G401.6 (cell line): ENCODE results near the gene HNRNPH3.
"Not testable (repeated sequence)": the region's sequence is repeated elsewhere in the genome, so short reads cannot be mapped to it uniquely, and the experiment has no call there.

Experiments
- FAIRE-seq: peaks from 2 replicates; lab custom pipeline; 2012; peaks lifted over from hg19 to GRCh38; lab: Jason Lieb, UNC

Gene HNRNPH3, protein sequence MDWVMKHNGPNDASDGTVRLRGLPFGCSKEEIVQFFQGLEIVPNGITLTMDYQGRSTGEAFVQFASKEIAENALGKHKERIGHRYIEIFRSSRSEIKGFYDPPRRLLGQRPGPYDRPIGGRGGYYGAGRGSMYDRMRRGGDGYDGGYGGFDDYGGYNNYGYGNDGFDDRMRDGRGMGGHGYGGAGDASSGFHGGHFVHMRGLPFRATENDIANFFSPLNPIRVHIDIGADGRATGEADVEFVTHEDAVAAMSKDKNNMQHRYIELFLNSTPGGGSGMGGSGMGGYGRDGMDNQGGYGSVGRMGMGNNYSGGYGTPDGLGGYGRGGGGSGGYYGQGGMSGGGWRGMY

DNA sequence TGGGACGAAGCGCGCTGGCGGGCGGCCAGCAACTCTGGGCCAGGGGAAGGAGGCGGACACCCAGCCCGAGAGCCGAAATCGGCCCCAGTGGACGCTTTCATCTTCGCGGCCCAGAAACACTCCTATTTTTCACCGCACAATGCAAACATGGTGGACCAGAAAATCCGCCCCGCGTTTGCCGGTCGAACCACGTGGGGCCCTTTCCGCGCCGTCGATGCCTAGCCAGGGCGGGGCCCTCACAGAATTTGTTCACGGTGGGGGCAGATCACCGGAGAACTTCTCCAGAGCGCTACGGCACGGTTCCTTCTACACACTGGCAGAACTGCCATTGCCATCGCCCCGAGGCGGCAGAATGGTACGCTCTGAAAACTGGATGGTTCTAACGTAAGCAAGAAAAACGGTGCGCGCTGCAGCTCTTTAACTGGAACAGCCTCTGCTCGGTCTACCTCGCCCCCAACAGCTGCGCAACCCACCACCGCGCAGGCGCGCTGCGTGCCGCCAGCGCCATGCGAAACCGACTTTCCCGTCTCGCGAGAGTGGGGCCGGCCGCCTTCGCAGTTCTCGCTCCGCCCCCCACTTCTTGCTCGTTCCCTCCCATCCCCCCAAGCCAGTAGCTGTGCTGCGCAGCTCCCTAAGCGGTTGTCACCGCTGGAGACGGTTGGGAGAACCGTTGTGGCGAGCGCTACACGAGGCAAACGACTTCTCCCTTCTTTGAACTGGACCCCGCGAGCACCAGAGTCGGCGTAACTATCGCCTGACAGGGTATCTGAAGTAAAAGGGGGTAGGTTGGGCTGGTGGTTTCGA lies at the start of gene HNRNPH3:
Gene HNRNPH3, plus strand, starts transcription at position 610 of the 804 bp plus-strand sequence. CDS start 5,158 bp downstream, outside the sequence.
- peak; percentile 89 for FAIRE-seq

DNA sequence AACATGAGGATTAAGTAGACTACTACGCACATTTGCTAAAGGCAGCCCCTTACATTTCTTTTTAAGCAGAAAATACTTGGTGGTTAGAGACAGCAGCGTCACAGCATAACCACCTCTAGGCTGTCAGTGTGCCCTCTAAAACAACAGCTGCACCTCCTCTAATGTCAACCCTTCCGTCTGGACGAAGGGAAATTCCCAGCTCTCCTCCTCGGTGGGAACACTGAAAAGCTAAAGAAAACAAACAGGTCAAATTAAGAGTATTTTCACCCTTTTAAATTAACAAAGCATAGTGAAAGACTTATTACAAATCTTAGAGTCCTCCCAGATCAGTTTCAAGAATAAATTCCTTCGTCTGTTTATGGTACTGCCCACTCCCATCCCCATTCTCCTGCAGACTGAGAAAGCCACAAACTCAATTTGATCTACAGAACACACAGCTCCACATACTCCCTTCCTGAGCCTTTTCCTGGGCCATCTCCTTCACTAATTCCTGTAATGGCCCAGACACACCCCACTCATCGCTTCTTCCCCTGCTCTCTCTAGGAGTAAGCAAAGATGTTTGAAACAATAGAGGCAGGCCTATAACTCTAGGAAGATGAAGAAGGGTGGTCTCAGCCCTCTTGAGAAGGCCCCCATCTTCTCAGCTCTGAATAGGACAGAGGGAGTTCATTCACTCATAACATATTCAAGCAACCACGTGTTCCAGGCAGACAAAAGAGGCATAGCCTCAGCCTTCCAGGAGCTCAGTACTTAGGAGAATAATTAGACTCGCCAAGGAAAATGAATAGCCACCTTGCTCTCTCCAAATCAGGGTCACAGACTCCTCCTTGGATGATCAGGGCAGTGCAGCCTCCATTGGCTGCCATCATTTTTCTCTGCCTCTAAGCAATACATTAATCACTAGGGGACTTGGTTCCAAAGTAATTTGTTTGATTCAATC lies 47.5 kb upstream of the HNRNPH3 start:
- no peak for FAIRE-seq

DNA sequence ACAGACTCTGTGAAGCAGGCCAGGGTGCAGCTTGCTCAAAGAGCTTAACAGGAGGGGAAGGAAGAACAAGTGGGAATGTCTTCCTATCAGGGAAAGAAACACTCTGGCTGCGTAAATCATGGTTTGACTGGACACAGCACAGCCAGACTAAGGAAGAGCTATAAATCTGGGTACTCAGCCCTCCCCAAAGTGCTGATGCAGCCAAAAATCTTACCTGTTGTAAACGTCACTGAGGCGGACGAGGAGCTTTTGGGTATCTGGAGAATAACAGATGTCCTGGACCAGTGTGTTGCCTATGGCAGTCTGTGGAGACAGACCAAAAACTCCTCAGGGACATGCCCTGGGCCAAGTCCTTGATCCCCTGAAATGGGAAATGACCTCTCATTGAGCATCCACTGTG lies 43.1 kb upstream of the HNRNPH3 start:
- no peak for FAIRE-seq

DNA sequence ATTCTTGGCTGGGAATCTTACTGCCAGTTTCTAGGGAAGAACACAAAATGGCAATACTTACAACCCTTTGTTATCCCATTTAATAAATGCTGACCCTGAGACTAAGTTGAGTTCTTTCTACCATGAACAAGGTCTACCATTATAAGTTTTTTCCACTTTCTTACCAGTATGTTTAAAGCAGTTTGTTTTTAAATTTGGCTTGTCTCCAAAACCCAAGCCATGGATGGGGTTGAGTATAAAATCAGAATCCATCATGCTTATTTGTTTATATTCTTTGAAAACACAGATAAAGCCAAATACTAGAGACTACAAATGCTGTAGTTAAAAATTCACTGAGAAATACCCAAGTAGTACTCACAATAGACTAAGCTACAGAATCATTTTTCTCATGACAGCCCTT lies 41.1 kb upstream of the HNRNPH3 start:
- no peak for FAIRE-seq

DNA sequence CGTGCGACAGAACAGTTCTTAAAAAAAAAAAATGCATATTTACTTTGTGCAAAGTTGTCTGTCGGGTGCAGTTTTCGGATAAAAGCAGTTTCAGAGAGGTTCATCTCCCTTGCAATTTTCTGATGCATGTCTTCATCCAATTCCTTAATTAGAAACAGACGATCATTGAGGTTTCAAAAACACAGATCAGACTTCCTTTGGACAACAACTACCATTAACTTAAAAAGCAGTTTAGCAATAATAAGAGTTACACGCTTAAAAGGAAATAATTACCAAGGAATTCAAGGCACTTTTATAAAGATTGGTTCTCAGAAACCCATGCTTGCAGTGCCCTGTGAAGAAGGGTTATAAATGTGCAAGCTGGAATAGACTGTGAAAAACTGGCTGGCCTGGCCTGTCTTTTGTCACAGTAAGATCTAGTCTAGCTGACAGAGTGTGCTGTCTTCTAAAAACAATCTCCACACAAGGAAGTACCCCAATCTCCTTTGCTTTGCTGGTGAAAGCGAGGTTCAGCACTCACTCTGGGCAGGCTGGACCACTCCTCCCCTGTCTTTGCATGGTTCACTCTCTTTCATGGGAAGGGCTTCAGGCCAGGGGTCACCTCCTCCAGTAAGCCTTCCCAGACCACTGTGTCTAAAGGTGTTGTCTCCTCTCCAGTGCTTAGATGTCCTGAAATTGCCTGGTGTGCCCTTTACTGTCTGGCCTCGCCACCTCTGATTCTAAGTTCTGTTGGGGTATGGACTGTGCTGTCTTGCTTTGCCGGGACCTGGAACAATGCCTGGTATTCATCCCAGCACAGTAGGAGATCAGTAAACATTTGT lies 34.8 kb upstream of the HNRNPH3 start:
- peak; percentile 65 for FAIRE-seq

DNA sequence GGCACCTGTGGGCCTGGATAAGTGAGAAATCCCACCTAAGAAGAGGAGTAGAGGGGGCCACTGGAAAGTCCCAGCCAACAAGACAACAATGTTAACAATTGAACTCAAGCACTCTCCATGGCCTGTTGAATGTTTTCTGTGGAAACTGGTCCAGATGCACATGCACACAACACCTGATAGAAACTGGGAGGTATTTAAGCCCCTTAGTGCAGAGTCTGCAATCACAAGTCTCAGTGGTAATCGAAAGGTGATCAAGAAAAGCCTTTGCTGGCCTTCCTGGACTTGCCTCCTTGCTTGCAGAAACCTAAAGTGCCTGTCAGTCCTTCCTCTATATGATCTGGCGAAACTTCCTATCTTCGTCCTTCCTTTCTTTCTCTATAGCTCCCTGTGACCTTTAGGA lies 30.6 kb upstream of the HNRNPH3 start:
- FAIRE-seq = no peak

DNA sequence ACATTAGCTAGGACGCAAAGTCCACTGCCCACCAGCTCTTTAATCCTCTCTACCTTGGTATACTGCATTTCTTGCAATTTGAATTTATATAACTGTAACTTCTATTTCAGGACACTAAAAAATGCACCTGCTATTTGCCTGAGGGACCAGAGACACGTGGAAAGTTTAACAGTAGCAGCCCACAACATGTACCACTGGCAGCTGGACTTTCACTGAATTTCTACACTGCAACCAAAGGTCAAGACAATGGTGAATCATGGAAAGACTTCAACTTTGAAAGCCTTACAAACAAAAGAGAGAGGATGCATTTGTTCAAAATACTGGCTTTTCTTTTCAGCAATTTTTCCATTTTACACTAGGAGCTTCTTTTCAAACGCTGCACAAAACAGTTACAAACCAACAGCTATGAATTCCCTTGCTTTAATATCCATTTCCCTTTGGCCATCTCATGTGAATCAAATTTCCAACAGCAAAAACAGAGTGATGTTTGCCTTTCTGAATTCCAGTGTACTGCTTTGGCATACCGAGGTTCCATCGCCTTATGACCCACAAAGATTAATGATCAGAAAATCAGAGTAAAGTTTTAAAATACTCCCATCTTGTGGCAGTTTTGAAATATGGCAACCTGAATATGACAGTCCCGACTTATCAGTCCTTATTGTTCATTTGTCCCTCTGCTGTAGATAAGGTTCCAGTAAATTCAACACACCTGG lies 29.9 kb upstream of the HNRNPH3 start:
- peak; percentile 94 for FAIRE-seq

DNA sequence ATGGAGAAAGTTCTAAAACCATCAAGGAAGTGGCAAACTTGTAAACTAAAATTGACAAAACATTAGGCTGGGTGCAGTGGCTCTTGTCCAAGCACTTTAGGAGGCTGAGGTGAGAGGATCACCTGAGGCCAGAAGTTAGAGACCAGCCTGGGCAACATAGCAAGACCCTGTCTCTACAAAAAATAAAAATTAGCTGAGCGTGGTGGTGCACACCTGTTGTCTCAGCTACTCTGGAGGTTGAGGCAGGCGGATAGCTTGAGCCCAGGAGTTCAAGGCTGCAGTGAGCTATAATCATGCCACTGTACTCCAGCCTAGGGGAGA lies 29.4 kb upstream of the HNRNPH3 start:
- no peak for FAIRE-seq

DNA sequence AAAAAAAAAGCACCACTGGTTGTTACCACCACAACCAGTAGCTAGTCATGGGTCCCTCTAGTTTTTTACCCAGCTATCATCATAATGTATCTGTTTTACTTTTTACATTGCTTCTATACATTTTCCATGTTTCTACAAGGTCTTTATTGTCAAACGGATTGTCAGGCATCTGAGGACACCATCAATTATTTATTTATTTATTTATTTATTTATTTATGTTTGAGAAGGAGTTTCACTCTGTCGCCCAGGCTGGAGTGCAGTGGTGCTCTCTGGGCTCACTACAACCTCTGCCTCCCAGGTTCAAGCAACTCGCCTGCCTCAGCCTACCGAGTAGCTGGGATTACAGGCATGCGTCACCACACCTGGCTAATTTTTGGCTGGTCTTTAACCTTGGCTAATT lies 29.0 kb upstream of the HNRNPH3 start:
- no peak for FAIRE-seq

DNA sequence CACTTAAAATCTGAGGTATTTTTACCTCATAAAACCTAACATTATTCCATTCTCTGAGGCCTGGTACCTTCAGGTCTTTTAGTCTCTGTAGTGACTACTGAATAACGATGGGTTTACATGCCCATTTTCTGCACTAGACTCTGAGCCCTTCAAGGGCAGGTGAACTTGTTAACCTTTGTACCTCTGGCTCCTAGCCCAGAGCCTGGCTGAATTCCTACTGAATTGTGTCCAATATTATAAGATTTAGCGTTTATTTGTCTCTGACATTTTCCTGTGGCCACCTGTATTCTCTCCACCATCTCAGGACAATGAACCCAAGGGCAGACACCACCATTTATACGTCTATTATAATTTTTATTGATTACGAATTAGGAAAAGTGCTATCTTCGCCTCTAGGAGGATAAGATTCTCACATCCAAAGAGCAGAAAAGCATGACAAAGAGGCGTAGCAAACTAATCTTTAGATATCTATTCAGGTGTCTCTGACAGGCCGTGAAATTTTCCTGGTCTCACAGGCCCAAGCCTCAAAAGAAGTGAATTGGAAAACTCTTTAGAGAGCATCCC lies 27.9 kb upstream of the HNRNPH3 start:
- no peak for FAIRE-seq

DNA sequence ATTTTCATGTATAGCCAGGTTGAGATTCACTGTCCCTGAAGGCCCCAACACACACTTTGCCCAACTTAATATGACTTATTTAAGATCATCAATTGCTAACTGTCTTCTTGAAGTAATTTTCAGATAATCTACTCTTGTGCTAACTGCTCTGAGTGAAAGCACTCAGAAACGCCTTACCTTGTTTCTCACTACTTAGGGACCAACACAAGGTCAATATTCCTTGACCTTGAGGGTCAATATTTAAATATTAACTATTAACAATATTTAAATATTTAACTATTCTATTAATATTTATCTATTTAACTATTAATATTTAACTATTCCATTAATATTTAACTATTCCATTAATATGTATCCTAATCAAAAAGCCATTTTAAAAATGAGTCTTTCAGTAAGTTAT lies 26.0 kb upstream of the HNRNPH3 start:
- peak; percentile 86 for FAIRE-seq

DNA sequence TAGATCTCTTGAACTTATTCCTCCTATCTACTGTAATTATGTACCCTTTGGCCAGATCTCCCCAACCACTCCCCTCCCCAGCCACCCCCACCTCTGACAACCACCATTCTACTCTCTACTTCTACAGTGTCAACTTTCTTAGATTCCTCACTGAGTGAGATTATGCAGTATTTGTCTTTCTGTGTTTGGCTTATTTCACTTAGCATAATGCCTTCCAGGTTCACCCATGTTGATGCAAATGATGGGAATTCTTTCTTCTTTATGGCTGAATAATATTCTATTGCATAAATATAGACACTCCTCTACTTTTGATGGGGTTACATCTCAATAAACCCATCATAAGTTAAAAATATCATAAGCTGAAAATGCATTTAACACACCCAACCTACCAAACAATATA lies 21.3 kb upstream of the HNRNPH3 start:
- no peak for FAIRE-seq

DNA sequence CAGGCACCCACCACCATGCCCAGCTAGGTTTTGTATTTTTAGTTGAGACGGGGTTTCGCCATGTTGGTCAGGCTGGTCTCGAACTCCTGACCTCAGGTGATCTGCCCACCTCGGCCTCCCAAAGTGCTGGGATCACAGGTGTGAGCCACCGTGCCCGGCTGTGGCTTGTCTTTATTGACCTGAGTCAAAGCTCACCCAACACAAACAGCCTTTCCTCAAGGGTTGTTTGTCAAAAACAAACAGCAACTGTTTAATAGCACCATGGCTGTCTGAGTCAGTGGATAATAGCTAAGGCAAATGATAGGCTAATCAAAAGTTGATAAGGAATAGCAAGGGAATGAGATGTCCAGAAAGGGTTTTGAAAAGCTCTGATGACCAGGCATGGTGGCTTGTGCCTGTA lies 16.9 kb upstream of the HNRNPH3 start:
- FAIRE-seq = not testable (repeated sequence)

DNA sequence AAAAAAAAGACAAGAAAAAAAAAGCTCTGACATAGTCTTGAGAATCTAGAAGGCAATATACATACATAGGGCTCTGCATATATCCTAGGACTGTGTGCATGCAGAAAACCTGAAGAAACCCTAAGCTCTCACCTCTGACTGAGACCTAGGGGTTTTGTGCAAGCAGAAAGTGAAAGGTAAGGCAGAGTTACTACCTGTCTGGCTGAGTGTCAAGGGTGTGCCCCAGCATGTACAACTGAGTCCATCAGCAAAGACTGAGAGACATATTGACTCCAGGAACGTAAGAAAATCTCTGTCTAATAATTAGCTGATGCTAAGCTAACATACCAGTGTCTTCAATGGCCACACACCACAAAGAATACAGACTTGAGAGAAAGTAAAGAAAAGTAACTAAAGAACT lies 16.3 kb upstream of the HNRNPH3 start:
- no peak for FAIRE-seq

DNA sequence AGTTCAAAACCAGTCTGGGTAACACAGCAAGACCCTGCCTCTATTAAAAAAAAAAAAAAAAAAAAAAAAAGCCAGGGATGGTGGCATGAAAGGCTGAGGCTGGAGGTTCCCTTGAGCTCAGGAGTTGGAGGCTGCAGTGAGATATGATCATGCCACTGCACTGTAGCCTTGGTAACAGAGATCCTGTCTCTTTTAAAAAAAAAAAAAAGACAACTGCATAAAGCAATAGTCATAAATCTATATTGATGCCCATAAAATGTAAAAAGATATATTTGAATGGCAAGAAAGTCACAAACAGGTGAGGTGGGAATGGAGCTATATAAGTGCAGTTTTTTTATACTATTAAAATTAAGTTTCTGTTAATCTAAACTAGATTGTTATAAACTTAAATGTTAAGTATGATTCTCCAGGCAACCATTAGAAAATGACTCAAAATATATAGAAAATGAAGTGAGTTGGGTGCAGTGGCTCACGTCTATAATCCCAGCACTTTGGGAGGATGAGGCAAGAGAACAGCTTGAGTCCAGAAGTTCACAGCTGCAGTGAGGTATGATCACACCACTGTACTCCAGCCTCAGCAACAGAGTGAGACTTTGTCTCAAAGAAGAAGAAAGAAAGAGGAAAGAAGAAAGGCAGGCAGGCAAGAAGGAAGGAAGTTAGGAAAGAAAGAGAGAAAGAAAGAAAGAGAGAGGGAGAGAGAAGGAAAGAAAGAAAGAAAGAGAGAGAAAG lies 13.4 kb upstream of the HNRNPH3 start:
- no peak for FAIRE-seq

DNA sequence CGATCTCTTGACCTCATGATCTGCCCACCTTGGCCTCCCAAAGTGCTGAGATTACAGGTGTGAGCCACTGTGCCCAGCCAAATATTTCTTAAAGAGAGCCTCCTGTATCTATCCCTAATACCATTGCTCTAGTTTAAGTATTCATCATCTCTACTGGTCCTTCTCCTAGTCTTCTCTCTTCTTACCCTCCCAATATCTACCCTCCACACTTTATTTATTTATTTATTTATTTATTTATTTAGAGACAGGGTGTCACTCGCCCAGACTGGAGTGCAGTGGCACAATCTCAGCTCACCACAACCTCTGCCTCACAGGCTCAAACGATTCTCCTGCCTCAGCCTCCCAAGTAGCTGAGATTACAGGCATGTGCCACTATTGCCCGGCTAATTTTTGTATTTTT lies 7.5 kb upstream of the HNRNPH3 start:
- FAIRE-seq = not testable (repeated sequence)

DNA sequence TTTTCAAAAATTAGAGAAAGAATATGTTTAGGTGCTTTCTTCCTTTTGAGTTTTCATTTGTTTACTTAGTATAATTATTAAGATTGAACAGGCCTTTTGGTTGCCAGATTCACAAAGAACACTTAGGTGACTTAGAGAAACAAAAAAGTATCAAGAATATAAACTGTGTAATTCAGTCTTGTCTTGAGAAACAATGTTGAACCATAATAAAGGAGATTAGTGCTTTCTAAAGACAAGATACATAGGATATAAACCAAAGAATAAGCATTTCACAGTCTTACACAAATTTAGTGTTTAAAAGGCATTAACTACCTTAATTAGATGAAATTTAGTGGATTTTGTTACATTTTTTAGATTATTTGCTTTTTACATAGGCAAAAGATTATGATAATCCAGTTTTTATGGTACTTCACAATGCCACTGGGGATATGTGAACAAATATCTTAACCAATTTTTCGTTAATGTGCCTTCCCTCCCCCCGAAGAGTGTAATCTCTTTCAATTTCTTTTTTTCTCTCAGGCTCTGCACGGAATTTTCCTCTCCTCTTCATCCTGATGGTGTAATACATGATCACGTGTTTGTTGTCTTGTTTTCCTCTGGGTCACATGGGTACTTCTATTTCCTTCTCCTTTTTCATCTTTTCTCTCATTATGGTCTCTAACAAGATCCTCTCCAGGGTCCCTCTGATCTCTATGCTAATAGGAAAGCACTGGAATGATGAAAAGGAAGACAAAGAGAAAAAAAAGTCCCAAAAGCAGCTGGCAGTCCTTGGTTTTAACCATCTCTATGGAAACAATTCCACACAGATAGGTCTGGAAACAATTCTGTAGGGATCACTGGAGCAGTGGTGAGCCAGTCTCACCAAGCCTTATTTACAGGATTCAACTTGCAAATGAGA lies 3.7 kb upstream of the HNRNPH3 start:
- peak; percentile 98 for FAIRE-seq

DNA sequence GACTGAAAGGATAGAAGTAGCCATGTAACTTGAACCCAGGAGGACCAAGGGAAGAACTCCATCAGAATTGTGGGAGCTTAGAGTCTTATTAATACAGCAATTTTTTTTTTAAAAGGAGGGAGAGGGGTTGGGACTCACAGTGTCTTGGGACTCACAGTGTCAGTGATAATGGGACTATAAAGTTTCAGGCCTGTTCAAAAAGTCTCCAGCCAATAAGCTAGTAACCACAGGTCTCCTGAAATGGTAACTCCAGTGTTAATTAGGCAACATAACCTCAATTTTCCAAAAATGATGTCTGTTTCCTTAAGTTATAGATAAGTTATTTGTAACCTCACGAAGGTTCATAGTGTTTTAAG lies 2.4 kb upstream of the HNRNPH3 start:
- FAIRE-seq = no peak

DNA sequence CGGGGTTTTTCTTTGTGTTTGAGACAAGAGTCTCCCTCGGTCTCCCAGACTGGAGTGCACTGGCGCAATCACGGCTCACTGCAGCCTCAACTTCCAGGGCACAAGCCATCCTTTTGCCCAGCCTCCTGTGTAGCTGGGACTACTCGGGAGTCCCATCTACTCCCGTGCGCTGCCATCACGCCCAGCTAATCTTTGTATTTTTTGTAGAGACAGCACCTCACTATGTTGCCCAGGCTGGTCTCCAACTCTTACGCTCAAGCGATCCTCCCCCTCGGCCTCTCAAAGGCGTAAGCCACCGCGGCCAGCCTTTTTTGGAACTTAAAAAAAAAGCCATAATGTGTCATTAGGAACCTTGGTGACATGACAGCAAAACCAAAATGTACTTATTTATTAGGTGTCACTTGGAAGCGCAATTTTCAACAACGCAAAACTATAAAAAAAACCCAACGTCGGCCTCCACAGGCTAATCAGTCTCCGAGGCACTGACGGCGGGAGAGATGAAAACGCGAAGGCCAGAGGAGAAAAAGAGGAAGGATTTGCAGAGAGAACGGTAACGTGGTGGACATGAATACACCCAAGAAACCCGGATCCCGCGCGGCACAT lies 911 bp upstream of the HNRNPH3 start:
- no peak for FAIRE-seq
